ENCODE data around the gene PODXL. TPM values are rescaled to one million over a fixed set of nuclear protein-coding genes. Genes with fewer than 3 reads are reported as not detected.

The PODXL gene
- polyA plus RNA-seq, 1 donor (not counting 4 experiments of a cell fraction or from before 2014, with no cell fraction given): 0.08 TPM

DNA sequence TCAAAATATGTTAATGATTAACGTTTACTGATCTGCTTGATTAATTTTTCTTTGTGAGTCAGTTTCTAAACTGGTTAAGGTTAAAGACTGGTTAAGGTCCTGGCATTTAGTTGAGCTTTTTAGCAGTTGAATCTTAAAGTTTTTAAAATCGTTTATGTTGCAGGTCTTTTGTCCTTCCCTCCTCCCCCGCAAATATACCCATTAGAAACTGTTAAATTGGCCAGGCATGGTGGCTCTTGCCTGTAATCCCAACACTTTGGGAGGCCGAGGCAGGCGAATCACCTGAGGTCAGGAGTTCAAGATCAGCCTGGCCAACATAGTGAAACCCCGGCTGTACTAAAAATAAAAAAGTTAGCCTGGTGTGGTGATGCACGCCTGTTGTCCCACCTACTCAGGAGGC, 100.9 kb downstream of the PODXL start:
- FAIRE-seq (no peak), DNase-seq (ENCODE audit: low read depth, low spot score) (no peak)
- no peak overlapping the region for H3K27ac ChIP-seq (ENCODE audit: control insufficient read depth, insufficient read depth, low read length)
- H3K27me3 ChIP-seq (ENCODE audit: control insufficient read depth, extremely low read depth, insufficient read depth, low read length): no peaks in the 10 kb centered on the region
- no peaks in the 10 kb centered on the region for H3K36me3 ChIP-seq (ENCODE audit: control insufficient read depth in 2 of 2, extremely low read depth in 1 of 2, insufficient read depth in 2 of 2, low read length in 2 of 2)
- TF ChIP-seq EZH2 (IDR thresholded peaks at IDR 0.05; ENCODE audit: low read length): no peak
- H3K4me1 ChIP-seq (ENCODE audit: control insufficient read depth, extremely low read depth, insufficient read depth, low read length): peaks cover 7% of the 10 kb centered on the region
- H3K9me1 ChIP-seq (ENCODE audit: control insufficient read depth, extremely low read depth, insufficient read depth, low read length): no peaks in the 10 kb centered on the region
- H4K20me1 ChIP-seq (ENCODE audit: control insufficient read depth, extremely low read depth, insufficient read depth, low read length): no peaks in the 10 kb centered on the region
- H3K4me2 ChIP-seq (ENCODE audit: control insufficient read depth, extremely low read depth, insufficient read depth, low read depth, low read length): no peak overlapping the region
- no peak overlapping the region for H2AFZ ChIP-seq (ENCODE audit: control insufficient read depth, low read length)
- dilution Hi-C loops (cut with MboI; ENCODE audit: extremely low pct_ligation_motif_present, low sequenced_read_pairs): no loop called here
- no peaks in the 10 kb centered on the region for H3K9me3 ChIP-seq (ENCODE audit: control insufficient read depth, low read depth, low read length)
- H3K4me3 ChIP-seq (ENCODE audit: control insufficient read depth in 2 of 3, extremely low read depth in 1 of 3, insufficient read depth in 2 of 3, low read depth in 1 of 3, low read length in 3 of 3): no peak overlapping the region
- no peak overlapping the region for H3K9ac ChIP-seq (ENCODE audit: control insufficient read depth, extremely low read depth, insufficient read depth, low read length)
- H3K79me2 ChIP-seq (ENCODE audit: control insufficient read depth, insufficient read depth, low read length): no peaks in the 10 kb centered on the region

DNA sequence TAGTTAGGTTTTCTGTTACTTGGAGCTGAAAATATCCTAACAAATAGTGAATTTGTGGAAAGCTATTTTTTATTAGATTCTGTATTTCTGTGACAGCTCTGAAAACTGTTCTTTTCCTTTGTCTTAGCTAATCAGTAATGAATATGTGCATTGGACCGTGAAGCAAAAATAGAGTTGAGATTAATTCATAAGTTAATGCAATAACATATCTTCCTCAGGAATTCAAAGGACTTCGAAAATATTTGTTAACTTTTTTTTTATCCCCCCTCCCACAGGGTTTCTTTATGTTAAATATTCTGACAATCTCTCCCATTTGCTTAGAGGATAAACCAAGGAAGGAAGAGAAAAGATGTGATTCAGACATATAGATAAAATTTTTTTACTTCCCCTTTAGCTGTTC, 101.4 kb downstream of the PODXL start:
- Histone ChIP-seq H3K9ac (ENCODE audit: control insufficient read depth, extremely low read depth, insufficient read depth, low read length) (no peak overlapping the region), H3K79me2 (ENCODE audit: control insufficient read depth, insufficient read depth, low read length) (no peaks in the 10 kb centered on the region), H3K9me3 (ENCODE audit: control insufficient read depth, low read depth, low read length) (no peaks in the 10 kb centered on the region), H3K36me3 (ENCODE audit: control insufficient read depth in 2 of 2, extremely low read depth in 1 of 2, insufficient read depth in 2 of 2, low read length in 2 of 2) (no peaks in the 10 kb centered on the region), H3K4me1 (ENCODE audit: control insufficient read depth, extremely low read depth, insufficient read depth, low read length) (peaks cover 7% of the 10 kb centered on the region), H4K20me1 (ENCODE audit: control insufficient read depth, extremely low read depth, insufficient read depth, low read length) (no peaks in the 10 kb centered on the region), H3K4me2 (ENCODE audit: control insufficient read depth, extremely low read depth, insufficient read depth, low read depth, low read length) (no peak overlapping the region), H3K27me3 (ENCODE audit: control insufficient read depth, extremely low read depth, insufficient read depth, low read length) (no peaks in the 10 kb centered on the region), H3K4me3 (ENCODE audit: control insufficient read depth in 2 of 3, extremely low read depth in 1 of 3, insufficient read depth in 2 of 3, low read depth in 1 of 3, low read length in 3 of 3) (no peak overlapping the region), H2AFZ (ENCODE audit: control insufficient read depth, low read length) (no peak overlapping the region), H3K9me1 (ENCODE audit: control insufficient read depth, extremely low read depth, insufficient read depth, low read length) (no peaks in the 10 kb centered on the region), H3K27ac (ENCODE audit: control insufficient read depth, insufficient read depth, low read length) (no peak overlapping the region)
- DNase-seq (ENCODE audit: low read depth, low spot score) (no peak), FAIRE-seq (no peak)
- dilution Hi-C loops (cut with MboI; ENCODE audit: extremely low pct_ligation_motif_present, low sequenced_read_pairs): no loop called here
- no peak for TF ChIP-seq EZH2 (IDR thresholded peaks at IDR 0.05; ENCODE audit: low read length)
- TF ChIP-seq, protein P1, sequence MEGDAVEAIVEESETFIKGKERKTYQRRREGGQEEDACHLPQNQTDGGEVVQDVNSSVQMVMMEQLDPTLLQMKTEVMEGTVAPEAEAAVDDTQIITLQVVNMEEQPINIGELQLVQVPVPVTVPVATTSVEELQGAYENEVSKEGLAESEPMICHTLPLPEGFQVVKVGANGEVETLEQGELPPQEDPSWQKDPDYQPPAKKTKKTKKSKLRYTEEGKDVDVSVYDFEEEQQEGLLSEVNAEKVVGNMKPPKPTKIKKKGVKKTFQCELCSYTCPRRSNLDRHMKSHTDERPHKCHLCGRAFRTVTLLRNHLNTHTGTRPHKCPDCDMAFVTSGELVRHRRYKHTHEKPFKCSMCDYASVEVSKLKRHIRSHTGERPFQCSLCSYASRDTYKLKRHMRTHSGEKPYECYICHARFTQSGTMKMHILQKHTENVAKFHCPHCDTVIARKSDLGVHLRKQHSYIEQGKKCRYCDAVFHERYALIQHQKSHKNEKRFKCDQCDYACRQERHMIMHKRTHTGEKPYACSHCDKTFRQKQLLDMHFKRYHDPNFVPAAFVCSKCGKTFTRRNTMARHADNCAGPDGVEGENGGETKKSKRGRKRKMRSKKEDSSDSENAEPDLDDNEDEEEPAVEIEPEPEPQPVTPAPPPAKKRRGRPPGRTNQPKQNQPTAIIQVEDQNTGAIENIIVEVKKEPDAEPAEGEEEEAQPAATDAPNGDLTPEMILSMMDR (optimal IDR thresholded peaks at IDR 0.05 in 1 of 3, IDR thresholded peaks at IDR 0.05 in 1 of 3, conservative IDR thresholded peaks at IDR 0.05 in 1 of 3; ENCODE audit: extremely low read depth in 1 of 3, insufficient read depth in 2 of 3, low read length in 3 of 3): no peak

DNA sequence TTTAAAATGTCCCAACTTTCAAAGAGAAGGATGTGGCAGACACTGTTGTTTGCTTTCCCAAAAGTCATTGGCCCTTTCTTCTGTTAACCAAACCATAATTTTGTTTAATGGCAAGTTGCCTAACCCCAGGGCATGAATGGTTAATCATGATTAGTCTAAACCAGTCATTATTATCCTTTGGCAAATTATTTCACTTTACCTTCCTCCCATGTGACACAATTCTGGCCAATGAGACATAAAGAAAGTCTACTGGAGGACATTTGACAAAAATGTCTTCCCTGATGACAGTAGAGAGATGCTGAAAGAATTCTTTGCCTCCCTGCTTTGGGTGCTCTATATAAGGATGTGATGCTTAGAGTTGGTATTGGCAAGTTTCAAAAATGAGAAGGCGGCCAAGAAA, 101.9 kb downstream of the PODXL start:
- no peak overlapping the region for H3K9ac ChIP-seq (ENCODE audit: control insufficient read depth, extremely low read depth, insufficient read depth, low read length)
- H3K36me3 ChIP-seq (ENCODE audit: control insufficient read depth in 2 of 2, extremely low read depth in 1 of 2, insufficient read depth in 2 of 2, low read length in 2 of 2): no peaks in the 10 kb centered on the region
- H3K4me1 ChIP-seq (ENCODE audit: control insufficient read depth, extremely low read depth, insufficient read depth, low read length): peaks cover 7% of the 10 kb centered on the region
- no peak overlapping the region for H3K4me3 ChIP-seq (ENCODE audit: control insufficient read depth in 2 of 3, extremely low read depth in 1 of 3, insufficient read depth in 2 of 3, low read depth in 1 of 3, low read length in 3 of 3)
- no peaks in the 10 kb centered on the region for H3K27me3 ChIP-seq (ENCODE audit: control insufficient read depth, extremely low read depth, insufficient read depth, low read length)
- H2AFZ ChIP-seq (ENCODE audit: control insufficient read depth, low read length): no peak overlapping the region
- dilution Hi-C loops (cut with MboI; ENCODE audit: extremely low pct_ligation_motif_present, low sequenced_read_pairs): no loop called here
- H3K27ac ChIP-seq (ENCODE audit: control insufficient read depth, insufficient read depth, low read length): no peak overlapping the region
- FAIRE-seq (no peak), DNase-seq (ENCODE audit: low read depth, low spot score) (no peak)
- no peak overlapping the region for H3K4me2 ChIP-seq (ENCODE audit: control insufficient read depth, extremely low read depth, insufficient read depth, low read depth, low read length)
- H3K79me2 ChIP-seq (ENCODE audit: control insufficient read depth, insufficient read depth, low read length): no peaks in the 10 kb centered on the region
- H4K20me1 ChIP-seq (ENCODE audit: control insufficient read depth, extremely low read depth, insufficient read depth, low read length): no peaks in the 10 kb centered on the region
- TF ChIP-seq, protein P1 (optimal IDR thresholded peaks at IDR 0.05 in 1 of 3, IDR thresholded peaks at IDR 0.05 in 1 of 3, conservative IDR thresholded peaks at IDR 0.05 in 1 of 3; ENCODE audit: extremely low read depth in 1 of 3, insufficient read depth in 2 of 3, low read length in 3 of 3): no peak
- no peaks in the 10 kb centered on the region for H3K9me3 ChIP-seq (ENCODE audit: control insufficient read depth, low read depth, low read length)
- no peaks in the 10 kb centered on the region for H3K9me1 ChIP-seq (ENCODE audit: control insufficient read depth, extremely low read depth, insufficient read depth, low read length)

Data from keratinocyte (primary cell).